ENCODE measurements around the gene ARHGAP15.
A peak's percentile ranks its signal among the peaks of the same experiment; 100 is the strongest.

The ARHGAP15 gene

DNA sequence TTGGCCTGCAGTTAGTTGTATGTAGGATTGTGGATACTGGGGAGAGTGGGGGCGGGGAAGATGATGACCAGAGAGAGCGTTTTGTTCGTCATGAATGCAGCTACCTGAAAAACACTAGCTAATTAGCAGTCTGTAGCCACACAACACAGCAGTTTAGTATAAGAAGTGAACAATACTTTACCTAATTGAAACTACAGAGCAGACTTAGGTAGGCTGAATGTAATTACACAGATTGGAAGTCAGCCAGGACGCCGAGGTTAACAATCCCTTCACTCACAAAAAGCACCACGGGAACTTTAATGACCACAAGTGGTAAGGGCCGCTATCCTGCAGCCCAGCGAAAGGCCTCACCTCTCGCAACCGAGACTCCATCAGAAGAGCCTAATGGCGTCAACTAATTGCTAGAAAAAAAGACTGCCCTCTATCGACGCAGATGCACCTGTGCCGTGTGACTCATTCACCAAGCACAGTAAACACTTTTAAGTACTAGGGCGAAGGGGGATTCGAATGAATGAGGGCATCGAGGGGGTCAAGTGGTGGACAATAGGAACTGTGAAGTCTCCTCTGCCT, 591.0 kb downstream of the ARHGAP15 start:
- Histone ChIP-seq H3K36me3 (ENCODE audit: control insufficient read depth, insufficient read depth, low read length) (no peaks in the 10 kb centered on the region), H3K4me3 (ENCODE audit: low read length) (no peak overlapping the region), H3K4me1 (ENCODE audit: control insufficient read depth, insufficient read depth, low read length) (no peaks in the 10 kb centered on the region), H3K27ac (ENCODE audit: low read length) (no peak overlapping the region), H3K27me3 (ENCODE audit: control insufficient read depth, insufficient read depth, low read length) (no peaks in the 10 kb centered on the region), H3K9me3 (ENCODE audit: control insufficient read depth, insufficient read depth, low read length) (no peaks in the 10 kb centered on the region)
- WGBS (ENCODE audit: insufficient coverage, insufficient read length) = no CpG with 5 or more reads among the region's 17 CpGs
- peak; percentile 39 for DNase-seq (ENCODE audit: low read depth, low spot score)

DNA sequence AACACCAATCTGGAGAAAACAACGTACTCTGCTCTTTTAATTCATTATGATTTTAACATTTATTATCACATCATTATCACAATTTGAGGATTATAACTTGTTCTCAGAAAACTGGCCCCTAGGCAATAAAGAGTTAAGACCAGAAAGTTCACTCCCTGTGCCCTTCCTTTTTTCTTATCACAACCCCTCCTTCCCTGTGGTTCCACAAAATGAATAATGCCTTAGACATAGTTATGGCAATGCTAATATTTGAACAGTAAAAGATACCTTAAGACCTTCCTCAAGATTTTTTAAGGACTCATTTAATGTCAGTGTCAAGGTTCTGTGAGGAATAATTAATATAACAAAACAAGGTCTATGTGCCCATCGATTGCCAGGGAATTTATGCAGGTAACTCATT, 596.2 kb downstream of the ARHGAP15 start:
- no peak overlapping the region for H3K4me3 ChIP-seq (ENCODE audit: low read length)
- no peaks in the 10 kb centered on the region for H3K9me3 ChIP-seq (ENCODE audit: control insufficient read depth, insufficient read depth, low read length)
- H3K27me3 ChIP-seq (ENCODE audit: control insufficient read depth, insufficient read depth, low read length) = no peaks in the 10 kb centered on the region
- no peak for DNase-seq (ENCODE audit: low read depth, low spot score)
- H3K27ac ChIP-seq (ENCODE audit: low read length) = no peak overlapping the region
- H3K4me1 ChIP-seq (ENCODE audit: control insufficient read depth, insufficient read depth, low read length) = no peaks in the 10 kb centered on the region
- H3K36me3 ChIP-seq (ENCODE audit: control insufficient read depth, insufficient read depth, low read length) = no peaks in the 10 kb centered on the region
- WGBS (ENCODE audit: insufficient coverage, insufficient read length) = no CpG with 5 or more reads among the region's 2 CpGs

GRCh38 chr2:143726151-143726845, 597.1 kb downstream of the ARHGAP15 start:
- H3K4me1 ChIP-seq (ENCODE audit: control insufficient read depth, insufficient read depth, low read length) = no peaks in the 10 kb centered on the region
- no peak for DNase-seq (ENCODE audit: low read depth, low spot score)
- no CpG with 5 or more reads among the region's 6 CpGs for WGBS (ENCODE audit: insufficient coverage, insufficient read length)
- no peaks in the 10 kb centered on the region for H3K9me3 ChIP-seq (ENCODE audit: control insufficient read depth, insufficient read depth, low read length)
- no peaks in the 10 kb centered on the region for H3K36me3 ChIP-seq (ENCODE audit: control insufficient read depth, insufficient read depth, low read length)
- no peak overlapping the region for H3K4me3 ChIP-seq (ENCODE audit: low read length)
- no peak overlapping the region for H3K27ac ChIP-seq (ENCODE audit: low read length)
- no peaks in the 10 kb centered on the region for H3K27me3 ChIP-seq (ENCODE audit: control insufficient read depth, insufficient read depth, low read length)

DNA sequence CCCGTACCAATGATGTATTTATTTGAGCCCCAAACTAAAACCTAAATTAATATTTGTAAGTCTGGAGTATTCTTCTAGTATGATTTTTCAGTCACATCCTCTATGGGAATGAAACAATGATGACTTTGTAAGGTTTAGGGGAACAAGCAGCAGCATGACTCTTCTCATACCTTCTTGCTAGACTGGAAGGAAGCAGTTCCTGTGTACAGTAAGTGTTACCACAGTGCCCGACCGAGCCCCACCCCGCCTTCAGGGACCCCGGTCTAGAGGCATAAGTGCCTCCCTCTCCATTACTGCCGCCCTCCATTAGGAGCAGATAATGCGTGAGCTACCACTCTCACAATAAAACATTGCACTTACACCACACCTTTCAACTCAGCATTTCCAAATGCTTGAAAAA, 599.3 kb downstream of the ARHGAP15 start:
- Histone ChIP-seq H3K9me3 (ENCODE audit: control insufficient read depth, insufficient read depth, low read length) (no peaks in the 10 kb centered on the region), H3K4me1 (ENCODE audit: control insufficient read depth, insufficient read depth, low read length) (no peaks in the 10 kb centered on the region), H3K27me3 (ENCODE audit: control insufficient read depth, insufficient read depth, low read length) (no peaks in the 10 kb centered on the region), H3K36me3 (ENCODE audit: control insufficient read depth, insufficient read depth, low read length) (no peaks in the 10 kb centered on the region), H3K4me3 (ENCODE audit: low read length) (no peak overlapping the region), H3K27ac (ENCODE audit: low read length) (no peak overlapping the region)
- no peak for DNase-seq (ENCODE audit: low read depth, low spot score)
- no CpG with 5 or more reads among the region's 7 CpGs for WGBS (ENCODE audit: insufficient coverage, insufficient read length)

DNA sequence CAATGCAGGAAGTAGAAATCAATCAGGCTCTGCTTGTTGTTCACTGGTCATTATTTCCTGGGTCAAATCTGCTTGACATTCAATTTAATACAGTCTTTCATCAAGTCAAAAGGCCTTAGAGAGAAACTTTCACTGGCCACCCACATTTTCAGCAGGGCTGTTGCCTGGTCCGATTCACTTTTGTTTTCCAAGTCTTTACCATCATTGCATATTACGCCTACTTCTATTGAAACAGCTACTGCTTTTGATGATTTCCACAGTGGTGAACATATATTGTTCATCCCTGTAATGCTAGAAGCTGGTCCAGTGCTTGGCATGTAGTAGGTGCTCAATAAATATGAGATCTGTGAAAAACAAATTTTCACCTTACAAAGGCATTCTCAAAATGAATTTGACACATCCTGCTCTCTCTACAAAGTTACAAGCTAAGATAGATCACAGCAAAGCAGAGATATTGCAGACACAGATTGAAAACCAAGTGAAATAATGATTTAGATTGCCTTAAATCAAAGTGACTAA, 600.1 kb downstream of the ARHGAP15 start:
- H3K27me3 ChIP-seq (ENCODE audit: control insufficient read depth, insufficient read depth, low read length) = no peaks in the 10 kb centered on the region
- H3K4me3 ChIP-seq (ENCODE audit: low read length) = no peak overlapping the region
- no peaks in the 10 kb centered on the region for H3K9me3 ChIP-seq (ENCODE audit: control insufficient read depth, insufficient read depth, low read length)
- H3K27ac ChIP-seq (ENCODE audit: low read length) = no peak overlapping the region
- WGBS (ENCODE audit: insufficient coverage, insufficient read length) = no CpG with 5 or more reads among the region's 2 CpGs
- H3K36me3 ChIP-seq (ENCODE audit: control insufficient read depth, insufficient read depth, low read length) = no peaks in the 10 kb centered on the region
- no peaks in the 10 kb centered on the region for H3K4me1 ChIP-seq (ENCODE audit: control insufficient read depth, insufficient read depth, low read length)
- no peak for DNase-seq (ENCODE audit: low read depth, low spot score)

- DNase-seq (ENCODE audit: low read depth, low spot score) = no peak
- no CpG with 5 or more reads among the region's 6 CpGs for WGBS (ENCODE audit: insufficient coverage, insufficient read length)
- Histone ChIP-seq H3K27me3 (ENCODE audit: control insufficient read depth, insufficient read depth, low read length) (no peaks in the 10 kb centered on the region), H3K4me1 (ENCODE audit: control insufficient read depth, insufficient read depth, low read length) (no peaks in the 10 kb centered on the region), H3K27ac (ENCODE audit: low read length) (no peak overlapping the region), H3K9me3 (ENCODE audit: control insufficient read depth, insufficient read depth, low read length) (no peaks in the 10 kb centered on the region), H3K4me3 (ENCODE audit: low read length) (no peak overlapping the region), H3K36me3 (ENCODE audit: control insufficient read depth, insufficient read depth, low read length) (no peaks in the 10 kb centered on the region)
Observed at GRCh38 chr2:143730155-143730952, 601.1 kb downstream of the ARHGAP15 start.

DNA sequence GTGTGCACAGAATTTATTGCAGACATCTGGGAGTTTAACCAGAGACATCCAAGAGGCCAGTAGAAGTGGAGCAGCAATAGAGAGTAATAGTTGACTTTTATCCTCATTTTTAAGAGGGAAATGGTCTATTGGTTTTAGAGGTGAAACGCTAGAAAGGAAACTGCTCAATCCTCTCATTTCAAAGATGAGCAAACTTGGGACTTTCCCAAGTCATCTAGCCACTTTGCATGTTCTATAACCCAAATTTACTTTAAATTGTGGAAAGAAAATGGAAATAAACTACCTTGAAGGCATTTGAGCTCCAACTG, 601.7 kb downstream of the ARHGAP15 start:
- H3K9me3 ChIP-seq (ENCODE audit: control insufficient read depth, insufficient read depth, low read length) = no peaks in the 10 kb centered on the region
- H3K36me3 ChIP-seq (ENCODE audit: control insufficient read depth, insufficient read depth, low read length) = no peaks in the 10 kb centered on the region
- no peak for DNase-seq (ENCODE audit: low read depth, low spot score)
- no peaks in the 10 kb centered on the region for H3K4me1 ChIP-seq (ENCODE audit: control insufficient read depth, insufficient read depth, low read length)
- WGBS (ENCODE audit: insufficient coverage, insufficient read length) = no CpG with 5 or more reads among the region's 1 CpG
- no peak overlapping the region for H3K4me3 ChIP-seq (ENCODE audit: low read length)
- H3K27me3 ChIP-seq (ENCODE audit: control insufficient read depth, insufficient read depth, low read length) = no peaks in the 10 kb centered on the region
- H3K27ac ChIP-seq (ENCODE audit: low read length) = no peak overlapping the region

GRCh38 chr2:143732076-143732475, 602.9 kb downstream of the ARHGAP15 start:
- H3K4me1 ChIP-seq (ENCODE audit: control insufficient read depth, insufficient read depth, low read length) = no peaks in the 10 kb centered on the region
- no peak for DNase-seq (ENCODE audit: low read depth, low spot score)
- H3K27me3 ChIP-seq (ENCODE audit: control insufficient read depth, insufficient read depth, low read length) = no peaks in the 10 kb centered on the region
- no peak overlapping the region for H3K4me3 ChIP-seq (ENCODE audit: low read length)
- no peak overlapping the region for H3K27ac ChIP-seq (ENCODE audit: low read length)
- no peaks in the 10 kb centered on the region for H3K9me3 ChIP-seq (ENCODE audit: control insufficient read depth, insufficient read depth, low read length)
- no peaks in the 10 kb centered on the region for H3K36me3 ChIP-seq (ENCODE audit: control insufficient read depth, insufficient read depth, low read length)

DNA sequence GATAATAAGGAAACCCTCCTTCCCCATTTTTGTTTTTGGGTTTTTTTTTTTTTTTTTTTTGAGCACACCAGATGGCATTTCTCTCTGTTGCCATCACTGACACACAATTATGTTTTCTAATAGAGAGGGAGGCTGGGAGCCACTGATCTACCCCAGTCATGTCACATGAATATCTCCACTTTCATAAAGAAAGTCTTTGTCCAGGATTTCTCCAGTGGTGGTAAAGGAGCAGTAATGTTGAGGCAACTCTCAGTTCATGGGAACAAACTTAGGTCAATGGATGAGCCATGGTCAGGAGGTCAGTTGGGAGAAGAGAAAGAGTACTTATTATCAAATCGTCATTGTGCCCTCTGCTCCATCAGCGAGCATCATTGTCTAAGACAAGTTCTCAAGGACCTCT, 603.7 kb downstream of the ARHGAP15 start:
- no CpG with 5 or more reads among the region's 2 CpGs for WGBS (ENCODE audit: insufficient coverage, insufficient read length)
- Histone ChIP-seq H3K27ac (ENCODE audit: low read length) (no peak overlapping the region), H3K9me3 (ENCODE audit: control insufficient read depth, insufficient read depth, low read length) (no peaks in the 10 kb centered on the region), H3K4me1 (ENCODE audit: control insufficient read depth, insufficient read depth, low read length) (no peaks in the 10 kb centered on the region), H3K36me3 (ENCODE audit: control insufficient read depth, insufficient read depth, low read length) (no peaks in the 10 kb centered on the region), H3K27me3 (ENCODE audit: control insufficient read depth, insufficient read depth, low read length) (no peaks in the 10 kb centered on the region), H3K4me3 (ENCODE audit: low read length) (no peak overlapping the region)
- DNase-seq (ENCODE audit: low read depth, low spot score) = no peak

- no peaks in the 10 kb centered on the region for H3K36me3 ChIP-seq (ENCODE audit: control insufficient read depth, insufficient read depth, low read length)
- WGBS (ENCODE audit: insufficient coverage, insufficient read length) = no CpG with 5 or more reads among the region's 2 CpGs
- no peaks in the 10 kb centered on the region for H3K27me3 ChIP-seq (ENCODE audit: control insufficient read depth, insufficient read depth, low read length)
- no peak overlapping the region for H3K4me3 ChIP-seq (ENCODE audit: low read length)
- no peak for DNase-seq (ENCODE audit: low read depth, low spot score)
- no peak overlapping the region for H3K27ac ChIP-seq (ENCODE audit: low read length)
- H3K4me1 ChIP-seq (ENCODE audit: control insufficient read depth, insufficient read depth, low read length) = no peaks in the 10 kb centered on the region
- no peaks in the 10 kb centered on the region for H3K9me3 ChIP-seq (ENCODE audit: control insufficient read depth, insufficient read depth, low read length)
Observed at GRCh38 chr2:143734507-143734906, 605.3 kb downstream of the ARHGAP15 start.

Data from iPS DF 6.9 (cell line).